BJ (cell line): ENCODE results near the gene IGFBP6. TPM values are rescaled to one million over a fixed set of nuclear protein-coding genes. Genes with fewer than 3 reads are reported as not detected.

Source experiments
- CTCF ChIA-PET: fragments of 350-600 bp; formaldehyde crosslinking; extraction: SDS; loops from one replicate; lab custom pipeline; 2021; ENCODE audit warnings: antibody characterized with exemption, inconsistent platforms; lab: Yijun Ruan, JAX
- POLR2A ChIA-PET: fragments of 300-600 bp; sonication (Branson Sonifier 250); formaldehyde crosslinking; extraction: SDS; loops from one replicate; lab custom pipeline; 2021; ENCODE audit warnings: antibody characterized with exemption; lab: Charles Lee
- DNase-seq: peaks from one replicate; pipeline ENCODE4 v3.0.0-alpha.2; 2011; ENCODE audit warnings: low read depth
- H3K27me3 ChIP-seq: 2 replicates; pipeline ENCODE4 v1.6.0; 2011; ENCODE audit warnings: low read length; ENCODE audit not compliant: control insufficient read depth, insufficient read depth
- H3K36me3 ChIP-seq: 2 replicates; pipeline ENCODE4 v1.5.1; 2011; ENCODE audit warnings: low read length; ENCODE audit not compliant: control insufficient read depth, insufficient read depth
- H3K4me3 ChIP-seq: 2 replicates; pipeline ENCODE4 v1.5.1; 2011; ENCODE audit warnings: low read depth, mild to moderate bottlenecking, control low read depth, low read length
- polyA plus RNA-seq: library from polyadenylated mRNA; depleted of rRNA; stranded (reverse); fragments of >200 nt; gene quantifications from 2 replicates; pipeline ENCODE4 v1.2.3, GENCODE V29; 2011
- TF ChIP-seq, protein P1 (sequence below): IDR thresholded peaks from 2 replicates; pipeline ENCODE4 v1.5.1; 2011; ENCODE audit warnings: low read depth, mild to moderate bottlenecking, control low read depth, inconsistent platforms, low read length, moderate library complexity; ENCODE audit not compliant: insufficient read depth

IGFBP6 gene
- polyA plus RNA-seq, 1 experiment = 860 TPM

DNA sequence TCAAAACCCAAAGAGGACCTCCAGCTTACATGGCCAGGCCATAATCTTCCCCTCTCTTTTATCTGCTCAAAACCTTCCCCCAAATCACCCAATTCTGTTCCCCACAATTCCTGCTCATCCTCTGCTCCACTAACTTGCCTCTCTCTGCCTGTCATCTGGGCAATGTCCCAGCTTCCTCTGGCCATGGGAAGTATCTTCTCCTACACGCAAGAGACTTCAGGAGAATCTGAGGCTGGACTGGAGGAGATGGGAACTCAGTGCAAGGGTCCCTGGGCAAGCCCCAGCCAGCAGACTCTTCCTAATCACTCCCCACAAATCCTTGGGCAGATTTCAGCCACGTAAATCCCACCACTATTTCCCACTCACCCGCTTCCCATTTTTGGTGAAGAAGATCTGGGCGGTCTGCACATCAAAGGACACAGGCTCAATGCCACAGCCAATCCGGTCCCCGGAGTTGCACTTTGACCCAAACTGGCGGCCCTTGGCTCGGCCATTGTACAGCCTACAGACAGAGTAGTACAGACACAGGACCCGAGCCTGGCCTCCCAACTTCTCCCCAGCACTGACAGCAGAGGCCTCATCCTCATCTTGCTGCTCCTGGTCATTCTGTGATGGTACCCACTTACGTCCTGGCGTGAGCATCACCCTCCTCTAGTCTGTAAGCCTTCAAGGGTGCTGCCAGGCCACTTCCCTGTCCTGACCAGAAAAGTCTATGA lies 23.0 kb upstream of the IGFBP6 start:
- ChIA-PET POLR2A (no interaction called here), CTCF (interaction anchor here (2.5 to 17.3 kb wide), 3 partner anchors 11 to 24 kb away, joined by 10 to 416 read pairs (median 285); partner anchors contain the start of genes IGFBP6, SOAT2 and TNS2)
- DNase-seq = no peak
- Histone ChIP-seq H3K27me3 (no peaks in the 10 kb centered on the region), H3K4me3 (no peak overlapping the region), H3K36me3 (peaks cover 20% of the 10 kb centered on the region)
- TF ChIP-seq, protein P1, sequence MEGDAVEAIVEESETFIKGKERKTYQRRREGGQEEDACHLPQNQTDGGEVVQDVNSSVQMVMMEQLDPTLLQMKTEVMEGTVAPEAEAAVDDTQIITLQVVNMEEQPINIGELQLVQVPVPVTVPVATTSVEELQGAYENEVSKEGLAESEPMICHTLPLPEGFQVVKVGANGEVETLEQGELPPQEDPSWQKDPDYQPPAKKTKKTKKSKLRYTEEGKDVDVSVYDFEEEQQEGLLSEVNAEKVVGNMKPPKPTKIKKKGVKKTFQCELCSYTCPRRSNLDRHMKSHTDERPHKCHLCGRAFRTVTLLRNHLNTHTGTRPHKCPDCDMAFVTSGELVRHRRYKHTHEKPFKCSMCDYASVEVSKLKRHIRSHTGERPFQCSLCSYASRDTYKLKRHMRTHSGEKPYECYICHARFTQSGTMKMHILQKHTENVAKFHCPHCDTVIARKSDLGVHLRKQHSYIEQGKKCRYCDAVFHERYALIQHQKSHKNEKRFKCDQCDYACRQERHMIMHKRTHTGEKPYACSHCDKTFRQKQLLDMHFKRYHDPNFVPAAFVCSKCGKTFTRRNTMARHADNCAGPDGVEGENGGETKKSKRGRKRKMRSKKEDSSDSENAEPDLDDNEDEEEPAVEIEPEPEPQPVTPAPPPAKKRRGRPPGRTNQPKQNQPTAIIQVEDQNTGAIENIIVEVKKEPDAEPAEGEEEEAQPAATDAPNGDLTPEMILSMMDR = no peak

DNA sequence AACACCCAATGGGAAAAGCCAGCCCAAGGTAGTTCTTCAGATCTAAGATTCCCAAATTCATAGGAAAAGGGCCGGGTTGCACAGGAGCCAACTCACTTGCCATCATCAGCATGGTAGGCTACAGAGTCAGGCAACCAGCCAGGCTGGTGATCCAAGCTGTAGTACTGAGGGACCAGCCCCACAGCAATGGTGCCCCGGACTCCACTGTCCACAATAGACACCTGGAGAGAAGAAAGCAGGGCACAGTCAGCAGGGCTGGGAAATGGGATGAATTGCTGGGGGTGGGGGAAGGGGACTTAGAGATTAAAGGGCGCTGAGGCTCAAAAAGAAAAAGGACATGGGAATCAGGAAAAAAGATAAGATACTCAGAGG lies 22.5 kb upstream of the IGFBP6 start:
- DNase-seq = no peak
- Histone ChIP-seq H3K36me3 (peaks cover 20% of the 10 kb centered on the region), H3K4me3 (no peak overlapping the region), H3K27me3 (no peaks in the 10 kb centered on the region)
- ChIA-PET CTCF (interaction anchor here (6.8 to 17.3 kb wide), 3 partner anchors 9 to 25 kb away, joined by 59 to 285 read pairs (median 80); partner anchors contain the start of genes IGFBP6 and TNS2), POLR2A (no interaction called here)
- TF ChIP-seq, protein P1 = no peak

DNA sequence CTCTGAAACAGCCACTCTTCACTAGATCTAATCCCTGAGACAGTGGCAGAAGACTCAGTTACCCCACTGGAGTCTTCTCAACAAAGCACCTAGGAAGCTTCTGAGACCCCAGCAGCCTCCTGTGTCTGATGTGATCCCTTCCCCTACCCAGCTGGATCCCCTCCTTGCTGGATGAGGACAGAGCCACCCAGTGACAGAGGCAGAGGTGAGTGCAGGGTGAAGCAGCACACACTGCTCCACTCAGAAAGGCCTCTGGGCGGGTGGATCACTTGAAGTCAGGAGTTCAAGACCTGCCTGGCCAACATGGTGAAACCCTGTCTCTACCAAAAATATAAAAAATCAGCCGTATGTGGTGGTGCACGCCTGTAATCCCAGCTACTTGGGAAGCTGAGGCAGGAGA lies 21.0 kb upstream of the IGFBP6 start:
- ChIA-PET POLR2A (no interaction called here), CTCF (interaction anchor here (6.8 to 17.3 kb wide), 3 partner anchors 10 to 26 kb away, joined by 59 to 285 read pairs (median 80); partner anchors contain the start of genes IGFBP6 and TNS2)
- no peak overlapping the region for H3K4me3 ChIP-seq
- peaks cover 20% of the 10 kb centered on the region for H3K36me3 ChIP-seq
- TF ChIP-seq, protein P1 = no peak
- DNase-seq = no peak
- no peaks in the 10 kb centered on the region for H3K27me3 ChIP-seq

DNA sequence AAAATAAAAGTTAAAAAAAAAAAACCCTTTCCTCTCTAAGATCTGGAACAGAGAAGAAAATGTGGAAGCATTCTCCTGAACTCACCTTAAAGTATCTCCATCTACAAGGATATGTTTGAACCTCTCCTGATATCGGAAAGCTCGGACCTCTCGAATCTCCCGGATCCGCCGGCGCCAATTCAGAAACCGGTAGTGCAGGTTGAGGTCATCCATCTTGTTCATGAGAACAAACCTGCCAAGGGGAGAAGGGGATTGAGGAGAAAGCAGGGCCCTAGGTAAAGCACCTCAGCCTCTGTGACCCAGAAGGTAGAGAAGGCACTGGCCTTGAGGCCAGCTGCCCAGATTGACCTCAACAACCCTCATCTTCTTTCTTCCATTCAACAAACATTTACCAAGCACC lies 20.4 kb upstream of the IGFBP6 start:
- POLR2A ChIA-PET = no interaction called here
- peaks cover 20% of the 10 kb centered on the region for H3K36me3 ChIP-seq
- H3K4me3 ChIP-seq = no peak overlapping the region
- CTCF ChIA-PET = interaction anchor here (6.8 to 17.3 kb wide), 3 partner anchors 11 to 27 kb away, joined by 59 to 285 read pairs (median 80); partner anchors contain the start of genes IGFBP6 and TNS2
- DNase-seq = no peak
- TF ChIP-seq, protein P1 = no peak
- no peaks in the 10 kb centered on the region for H3K27me3 ChIP-seq
